ENCODE results near the gene SEMA6D.

SEMA6D gene

DNA sequence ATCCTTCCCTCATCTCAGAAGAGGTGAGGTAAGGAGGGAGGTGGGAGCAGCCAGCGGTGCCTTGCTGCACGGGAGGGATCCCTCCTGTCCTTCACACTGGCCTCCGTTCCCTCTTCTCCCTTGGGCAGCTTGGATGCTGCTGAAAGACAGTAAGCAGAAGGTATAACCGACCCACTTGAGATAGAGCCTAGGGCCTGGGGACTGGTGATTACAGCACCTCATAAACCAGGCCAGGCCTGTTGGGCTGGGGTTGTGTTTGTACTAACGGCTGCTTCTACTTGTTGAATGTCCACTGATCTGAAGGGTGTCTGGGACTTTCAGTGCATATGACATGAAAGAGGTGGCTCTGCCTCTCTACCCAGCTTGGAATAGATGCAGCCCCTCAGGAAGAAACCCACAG, 25.0 kb downstream of the SEMA6D start:
- DNase-seq (ENCODE audit: low read depth, low spot score): no peak

DNA sequence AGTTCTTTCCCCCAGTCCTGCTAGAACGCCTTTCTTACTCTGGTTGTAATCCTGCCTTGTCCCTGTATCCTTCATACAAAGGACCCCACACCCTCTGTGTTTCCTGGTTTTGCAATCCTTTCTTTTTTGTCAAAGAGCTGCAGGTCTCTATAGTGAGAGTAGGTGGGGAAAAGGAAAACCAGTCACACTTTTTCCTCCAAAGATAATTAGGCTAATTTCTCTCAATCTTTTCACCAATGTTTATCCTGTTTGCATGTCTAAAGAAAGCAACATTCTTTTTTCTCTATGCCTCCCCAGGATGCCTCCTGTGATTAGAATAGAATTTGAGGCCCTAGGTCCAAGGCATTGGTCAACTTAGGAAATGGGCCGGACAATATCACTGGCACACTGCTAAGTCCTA, 25.4 kb downstream of the SEMA6D start:
- DNase-seq (ENCODE audit: low read depth, low spot score): no peak

DNA sequence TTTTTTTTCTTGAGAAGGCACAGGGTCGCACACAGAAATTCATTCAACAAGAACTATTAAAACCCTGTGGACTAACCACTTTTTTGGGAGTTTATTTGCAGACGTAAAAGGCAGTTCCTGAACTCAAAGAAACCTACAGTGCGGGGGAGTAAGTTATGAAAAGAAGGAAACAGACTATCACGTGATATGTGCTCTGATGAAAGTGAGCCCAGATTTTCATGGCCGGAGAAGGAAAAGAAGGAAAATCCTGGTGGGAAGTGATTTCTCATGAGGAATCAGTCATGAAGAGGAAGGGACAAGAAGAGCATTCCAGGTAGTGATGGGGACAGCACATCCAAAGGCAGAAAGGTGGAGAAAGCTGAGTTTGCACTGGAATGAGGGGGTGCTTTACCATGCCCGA, 26.1 kb downstream of the SEMA6D start:
- DNase-seq (ENCODE audit: low read depth, low spot score): no peak

DNA sequence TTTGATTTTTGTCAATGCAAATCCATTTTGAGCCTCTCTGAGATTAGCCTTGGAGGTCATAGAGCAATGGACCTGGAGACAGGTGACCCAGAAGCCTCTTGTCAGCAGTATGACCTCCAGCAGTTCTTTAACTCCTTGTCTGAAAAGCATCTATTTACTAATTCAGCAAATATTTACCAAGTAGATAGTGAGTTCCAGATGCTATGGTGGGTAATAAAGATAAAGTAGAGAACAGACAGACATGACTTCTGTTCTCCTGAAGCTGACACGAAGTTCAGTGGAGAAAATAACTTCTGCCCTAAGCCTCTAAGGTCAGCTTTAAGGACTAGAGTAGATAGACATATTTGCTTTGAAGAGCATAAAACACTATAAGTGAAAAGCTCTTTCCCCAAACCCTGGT, 26.6 kb downstream of the SEMA6D start:
- DNase-seq (ENCODE audit: low read depth, low spot score): no peak

DNA sequence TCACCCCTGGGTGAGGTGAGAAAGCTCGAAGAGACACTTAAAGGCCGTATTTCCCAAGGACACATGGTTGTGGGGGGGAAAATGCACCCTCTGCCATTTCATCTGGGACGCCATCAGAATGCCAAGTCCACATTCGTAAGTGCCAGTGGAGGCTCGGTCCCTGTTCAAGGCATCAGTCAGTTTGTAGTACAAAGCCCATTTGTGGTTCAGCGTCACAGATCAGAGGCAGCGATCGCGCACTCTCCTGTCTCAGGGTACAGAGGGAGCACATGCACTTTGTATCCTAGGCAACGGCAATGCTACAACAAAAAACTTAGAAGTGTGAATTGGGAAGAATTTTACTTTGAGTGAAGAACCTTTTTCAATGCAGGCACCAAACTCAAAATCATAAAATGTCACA, 27.2 kb downstream of the SEMA6D start:
- no peak for DNase-seq (ENCODE audit: low read depth, low spot score)

DNA sequence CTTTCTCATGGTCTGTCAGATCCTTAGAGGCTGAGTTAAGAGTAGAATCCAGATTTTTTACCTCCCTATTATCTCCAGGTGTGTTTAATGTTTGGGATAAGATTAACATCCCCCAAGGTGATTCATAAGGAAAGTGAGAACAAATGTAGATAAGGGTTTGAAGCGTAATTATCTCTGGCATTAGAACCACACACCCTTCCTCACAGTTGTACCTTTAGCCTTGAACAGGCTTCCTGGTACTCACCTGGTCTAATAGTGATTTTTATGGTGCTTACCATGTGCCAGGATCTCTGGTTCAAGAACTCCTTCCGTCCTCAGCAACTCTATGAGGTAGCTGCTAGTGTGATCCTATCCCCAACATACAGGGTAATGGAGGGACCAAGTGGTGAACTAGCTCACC, 27.7 kb downstream of the SEMA6D start:
- no peak for DNase-seq (ENCODE audit: low read depth, low spot score)

DNA sequence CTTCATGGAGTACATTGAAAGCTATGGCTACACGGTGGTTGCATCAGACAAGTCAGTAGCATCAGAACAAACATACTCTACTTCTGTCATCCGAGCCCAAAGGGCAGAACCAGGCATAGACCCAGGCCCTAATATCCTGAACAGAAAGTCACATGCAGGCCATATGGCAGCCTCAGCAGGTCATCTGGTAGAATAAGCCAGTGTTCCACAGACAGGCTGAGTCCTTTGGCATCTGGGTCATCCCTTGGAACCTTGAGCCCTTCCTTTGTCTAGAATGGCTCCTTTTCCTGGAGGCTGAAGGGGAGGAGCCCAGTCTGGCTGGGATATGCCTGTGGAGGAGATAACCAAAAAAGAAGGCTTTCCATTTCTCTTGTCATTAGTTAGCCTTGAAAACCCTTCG, 29.2 kb downstream of the SEMA6D start:
- DNase-seq (ENCODE audit: low read depth, low spot score): no peak

DNA sequence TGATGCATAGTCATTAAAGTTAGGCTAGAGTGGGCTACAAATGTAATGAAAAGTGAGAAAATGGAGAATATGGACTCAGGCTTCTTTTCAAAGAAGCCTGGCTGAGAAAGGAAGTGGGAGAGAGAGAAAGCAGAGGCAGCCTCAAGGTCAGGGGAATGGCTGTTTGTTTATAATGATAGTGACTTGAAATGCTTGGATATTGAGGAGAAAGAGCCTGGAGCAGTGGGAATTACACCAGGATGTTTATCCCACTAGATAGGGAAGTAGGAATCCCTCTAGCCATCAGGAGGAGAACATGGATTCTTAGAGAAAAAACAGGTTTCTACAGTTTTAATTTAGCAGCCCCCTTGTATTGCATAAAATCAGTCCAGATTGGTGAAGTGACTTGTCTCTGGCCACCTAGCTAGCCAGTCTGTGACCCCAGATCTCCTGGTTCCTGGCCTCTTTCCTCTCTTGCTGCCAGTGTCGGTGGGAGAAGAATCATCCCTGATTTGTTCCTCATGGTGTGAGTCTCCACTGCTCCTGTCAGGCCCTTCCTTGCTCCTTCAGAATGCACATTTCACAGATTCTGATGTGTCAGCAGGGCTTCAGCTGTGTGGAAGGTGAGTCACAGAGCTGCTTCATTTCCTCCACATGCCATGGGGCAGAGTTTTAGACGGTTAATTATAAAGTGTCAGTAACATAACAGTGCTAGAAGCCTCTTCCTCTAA, 32.9 kb downstream of the SEMA6D start:
- peak; percentile 80 for DNase-seq (ENCODE audit: low read depth, low spot score)

DNA sequence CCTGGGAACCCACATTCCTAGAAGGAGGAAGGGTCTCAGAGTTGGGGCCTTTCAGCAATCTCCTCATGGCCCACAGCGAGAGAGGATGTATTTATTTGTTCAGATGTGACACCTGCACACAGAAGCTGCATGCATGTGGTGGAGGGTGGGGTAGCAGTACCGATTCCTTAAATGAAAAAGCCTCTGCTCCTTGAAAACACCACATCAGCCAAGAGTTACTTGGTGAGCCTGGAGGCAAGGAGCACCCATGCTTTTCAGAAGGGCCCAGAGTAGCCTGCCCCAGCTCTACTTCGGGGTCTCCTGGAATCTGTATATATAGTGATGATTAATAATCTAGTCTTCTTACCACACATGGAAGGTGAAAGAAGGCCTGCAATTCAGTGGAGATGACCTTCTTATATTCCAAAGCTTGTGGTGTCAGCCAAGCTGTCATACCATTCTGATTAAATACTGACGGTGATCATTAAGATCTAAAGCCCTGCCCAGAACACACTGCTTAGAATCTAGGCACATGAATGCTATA, 33.5 kb downstream of the SEMA6D start:
- no peak for DNase-seq (ENCODE audit: low read depth, low spot score)

DNA sequence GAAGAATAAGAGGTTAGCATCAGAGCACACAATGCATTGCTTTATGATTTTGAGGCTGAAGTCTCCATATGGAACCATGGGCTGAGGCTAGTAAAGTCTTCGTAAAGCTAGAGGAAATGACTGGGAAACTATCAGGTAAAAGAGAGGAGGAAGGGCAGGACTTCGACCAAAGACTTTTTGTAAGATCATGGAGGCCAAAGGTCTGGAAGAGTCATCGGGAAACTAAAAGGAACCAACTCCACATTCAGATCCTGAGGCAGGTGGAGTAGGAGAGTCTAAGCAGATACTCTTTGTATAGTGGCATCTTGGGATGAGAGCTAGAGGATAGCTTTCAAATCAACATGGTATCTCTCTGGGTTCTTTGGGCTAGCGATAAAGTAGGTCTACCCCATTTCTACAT, 36.3 kb downstream of the SEMA6D start:
- DNase-seq (ENCODE audit: low read depth, low spot score): no peak

DNA sequence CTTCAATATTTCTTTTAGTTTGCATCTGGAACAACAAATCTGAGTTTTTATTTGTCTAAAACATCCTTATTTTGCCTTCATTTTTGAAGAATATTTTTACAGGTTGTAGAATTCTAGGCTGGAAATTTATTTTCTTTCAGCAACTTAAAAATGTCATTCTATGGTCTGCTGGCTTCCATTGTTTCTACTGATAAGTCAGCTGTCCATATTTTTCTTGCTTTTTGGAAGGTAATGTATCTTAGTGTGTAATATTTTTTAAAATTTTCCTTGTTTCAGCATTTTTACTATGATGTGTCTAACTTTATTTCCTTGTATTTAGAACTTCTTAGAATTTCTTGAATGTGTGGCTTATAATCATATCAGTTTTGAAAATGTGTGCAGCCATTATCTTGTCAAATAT, 37.0 kb downstream of the SEMA6D start:
- DNase-seq (ENCODE audit: low read depth, low spot score): no peak

DNA sequence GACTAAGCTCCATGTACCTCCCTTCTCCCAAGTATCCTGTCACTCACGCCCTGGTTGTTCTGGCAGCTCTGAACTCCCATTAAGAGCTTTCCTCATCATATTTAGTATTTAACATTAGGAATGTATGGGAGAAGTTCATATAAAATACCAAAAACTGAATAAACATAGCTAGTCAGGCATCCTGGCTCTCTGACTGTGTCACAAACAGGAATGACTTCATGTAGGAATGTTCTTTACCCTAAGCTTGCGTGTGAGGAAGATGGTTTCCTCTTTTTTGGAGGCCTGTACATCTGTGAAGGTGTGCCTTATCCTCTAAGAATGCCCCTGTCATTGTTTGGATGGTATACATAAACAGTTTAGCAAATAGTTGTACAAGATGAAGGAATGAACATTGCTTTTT, 38.6 kb downstream of the SEMA6D start:
- DNase-seq (ENCODE audit: low read depth, low spot score): no peak

DNA sequence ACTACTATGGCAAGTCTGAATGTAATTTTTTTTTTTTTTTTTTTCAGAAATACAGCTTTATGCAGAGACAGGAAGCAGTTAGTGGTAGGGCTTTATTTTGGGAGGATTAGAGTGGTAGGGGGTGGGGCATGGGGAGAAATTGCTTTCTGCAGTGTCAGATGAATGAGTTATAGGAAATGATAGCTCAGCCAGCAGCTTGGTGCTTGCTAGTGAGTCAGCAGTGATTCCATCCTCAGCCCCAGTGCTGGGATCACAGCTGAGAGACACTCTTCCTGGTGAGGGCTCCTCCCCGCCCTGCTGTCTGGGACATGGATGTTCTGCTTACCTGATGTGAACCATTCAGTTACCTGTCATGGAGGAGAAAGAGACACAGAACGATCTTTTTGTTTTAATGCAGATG, 39.6 kb downstream of the SEMA6D start:
- peak; percentile 59 for DNase-seq (ENCODE audit: low read depth, low spot score)

DNA sequence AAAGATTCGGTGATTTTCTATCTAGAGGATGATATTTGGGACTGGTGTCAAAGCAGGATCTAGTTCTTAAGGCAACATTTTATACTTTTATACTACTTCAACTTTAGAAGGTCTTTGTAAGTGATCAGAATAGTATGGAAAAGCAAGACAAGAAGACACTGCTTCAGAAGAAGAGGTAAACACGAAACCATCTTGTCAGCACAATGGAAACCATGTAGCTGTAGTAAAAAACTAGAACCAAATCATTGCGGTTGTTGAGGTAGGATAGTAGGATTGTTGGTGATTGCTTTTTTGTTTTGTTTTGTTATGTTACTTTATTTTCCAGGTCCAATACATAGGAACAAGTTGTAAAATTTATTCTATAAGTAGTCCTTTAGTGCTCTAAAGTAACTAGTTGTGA, 40.0 kb downstream of the SEMA6D start:
- no peak for DNase-seq (ENCODE audit: low read depth, low spot score)

DNA sequence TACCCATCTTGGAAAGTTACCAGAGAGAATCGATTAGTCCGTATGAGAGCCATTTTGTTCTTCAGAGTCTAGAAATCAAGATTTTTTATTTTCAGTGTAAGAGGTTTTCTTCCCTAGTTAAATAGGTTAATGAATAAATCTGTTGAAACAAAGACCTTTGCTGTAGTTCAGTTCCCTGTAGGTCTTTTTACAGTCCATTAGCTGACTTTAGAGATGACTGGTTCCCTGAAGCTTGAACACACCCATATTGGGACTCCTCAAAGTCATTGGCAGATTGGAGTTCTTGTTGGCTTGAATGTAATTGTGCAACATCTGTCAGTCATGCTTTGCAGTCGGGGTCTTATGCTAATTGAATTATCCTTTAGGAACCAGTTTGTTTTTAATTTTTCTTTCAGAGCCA, 45.3 kb downstream of the SEMA6D start:
- no peak for DNase-seq (ENCODE audit: low read depth, low spot score)

DNA sequence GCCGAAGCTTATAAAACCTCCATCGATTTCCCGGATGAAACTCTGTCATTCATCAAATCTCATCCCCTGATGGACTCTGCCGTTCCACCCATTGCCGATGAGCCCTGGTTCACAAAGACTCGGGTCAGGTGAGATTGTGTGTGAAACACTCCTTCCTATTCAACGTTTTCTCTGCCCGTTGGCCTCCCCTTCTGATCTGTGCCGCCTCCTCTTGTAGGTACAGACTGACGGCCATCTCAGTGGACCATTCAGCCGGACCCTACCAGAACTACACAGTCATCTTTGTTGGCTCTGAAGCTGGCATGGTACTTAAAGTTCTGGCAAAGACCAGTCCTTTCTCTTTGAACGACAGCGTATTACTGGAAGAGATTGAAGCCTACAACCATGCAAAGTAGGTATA, 47.4 kb downstream of the SEMA6D start:
- no peak for DNase-seq (ENCODE audit: low read depth, low spot score)

DNA sequence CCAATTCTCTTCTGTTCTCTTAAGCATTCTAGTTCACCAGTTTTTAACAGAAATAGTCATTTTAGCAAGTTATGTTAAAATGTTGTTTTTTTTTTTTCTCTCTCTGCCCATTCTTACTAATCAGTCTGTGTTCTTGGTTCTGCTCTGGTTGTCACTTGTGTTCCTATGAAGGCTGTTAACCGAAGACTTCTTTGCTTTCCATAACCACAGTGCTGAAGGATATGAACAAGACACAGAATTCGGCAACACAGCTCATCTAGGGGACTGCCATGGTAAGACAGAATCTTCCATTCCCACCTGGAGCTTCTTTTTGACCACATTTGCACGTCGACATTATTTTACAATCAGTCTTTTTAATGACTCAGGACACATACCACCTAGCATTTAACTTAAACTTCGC, 49.1 kb downstream of the SEMA6D start:
- no peak for DNase-seq (ENCODE audit: low read depth, low spot score)

DNA sequence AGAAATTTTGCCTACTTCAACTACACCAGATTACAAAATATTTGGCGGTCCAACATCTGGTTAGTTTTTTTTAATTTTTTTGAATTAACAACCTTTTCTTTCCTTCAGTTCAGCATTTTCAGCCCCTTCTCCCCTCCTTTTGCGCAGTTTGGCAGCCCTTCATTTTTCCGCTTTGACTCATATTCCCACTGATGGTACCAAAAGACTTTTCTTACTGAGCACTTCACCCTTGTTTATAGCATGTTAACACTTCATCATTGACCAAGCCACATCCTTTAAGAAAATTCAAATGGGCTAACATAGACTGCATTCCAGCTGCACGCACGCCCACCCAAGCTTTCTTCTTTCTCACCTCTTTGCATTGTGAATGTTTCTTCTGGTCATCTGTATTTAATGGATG, 49.7 kb downstream of the SEMA6D start:
- DNase-seq (ENCODE audit: low read depth, low spot score): no peak

DNA sequence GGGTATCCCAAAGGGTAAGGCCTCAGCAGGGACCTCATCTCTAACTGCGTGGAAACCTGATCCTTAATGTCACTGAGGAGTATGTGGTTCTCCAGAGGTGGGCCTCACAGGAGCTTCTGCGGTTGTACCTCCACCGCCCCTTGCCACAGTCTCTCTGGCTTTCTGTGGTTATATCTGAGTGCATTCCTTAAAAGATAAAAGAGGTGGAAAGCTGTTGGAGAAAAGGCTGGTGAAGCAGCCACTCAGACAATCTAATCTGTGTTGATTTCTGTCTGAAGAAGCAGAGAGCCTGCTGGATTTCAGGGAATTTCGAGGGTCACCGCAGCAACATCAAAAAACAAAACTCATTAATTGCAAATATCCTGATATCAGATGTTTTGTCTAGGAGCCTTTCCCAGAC, 51.4 kb downstream of the SEMA6D start:
- no peak for DNase-seq (ENCODE audit: low read depth, low spot score)

DNA sequence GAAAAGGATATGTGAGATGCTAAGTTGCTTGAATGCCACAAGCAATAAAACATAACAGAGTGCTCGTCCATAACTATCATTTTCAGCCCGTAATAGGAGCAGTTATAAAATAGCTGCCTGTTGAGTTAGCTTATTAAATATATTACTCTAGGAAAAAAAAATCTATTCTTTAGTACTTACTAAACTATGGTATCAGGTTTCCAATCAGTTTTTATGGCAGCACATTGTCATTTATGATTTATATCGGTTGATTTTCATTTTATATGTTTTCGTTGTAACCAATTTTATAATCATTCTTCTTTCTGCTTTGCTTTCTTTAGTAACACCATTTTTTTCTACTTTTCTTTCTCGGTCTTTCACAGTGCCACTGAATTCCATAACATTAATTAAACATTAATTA, 51.9 kb downstream of the SEMA6D start:
- no peak for DNase-seq (ENCODE audit: low read depth, low spot score)

DNA sequence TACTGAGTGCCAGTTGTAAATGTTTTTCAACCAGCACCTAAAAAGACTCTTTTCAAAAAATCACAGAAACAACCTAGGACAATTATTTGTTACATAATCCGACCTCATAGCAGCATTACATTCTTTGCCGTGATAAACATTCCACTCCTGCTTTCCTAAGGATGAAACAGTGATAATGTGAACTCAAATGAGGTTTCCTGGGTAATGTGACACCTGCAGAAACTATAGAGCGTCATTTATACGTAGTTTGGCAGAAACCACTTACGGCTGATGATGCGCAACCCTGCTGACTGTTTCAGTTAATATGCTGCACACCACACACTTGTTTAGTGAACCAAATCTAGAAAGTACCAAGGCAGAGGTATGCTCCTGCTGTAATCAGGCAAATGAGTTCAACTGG, 55.8 kb downstream of the SEMA6D start:
- DNase-seq (ENCODE audit: low read depth, low spot score): no peak

DNA sequence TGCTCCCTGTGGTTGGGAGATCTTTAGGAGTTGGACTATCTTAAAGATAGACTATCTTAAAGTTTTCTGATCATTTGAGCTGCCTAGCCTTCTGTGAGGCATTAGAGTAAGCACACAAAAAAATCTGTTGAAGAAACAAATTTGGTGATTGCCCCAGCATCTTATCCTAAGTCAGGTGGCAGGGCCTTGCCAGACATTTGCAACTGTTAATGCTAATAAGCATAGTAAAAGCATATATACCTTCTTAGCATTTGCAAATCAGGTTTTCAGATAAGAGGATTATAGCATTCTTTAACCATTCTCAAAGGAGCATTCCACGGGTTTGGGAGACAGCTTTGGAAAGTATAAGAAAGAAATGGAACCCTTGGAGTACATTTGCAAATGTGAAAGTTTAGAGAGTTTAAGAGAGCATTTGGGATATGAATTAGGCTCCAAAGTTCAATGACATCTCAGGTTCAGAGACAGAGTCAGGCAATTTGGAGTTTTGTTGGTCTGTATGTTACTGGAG, 61.0 kb downstream of the SEMA6D start:
- DNase-seq (ENCODE audit: low read depth, low spot score): no peak

DNA sequence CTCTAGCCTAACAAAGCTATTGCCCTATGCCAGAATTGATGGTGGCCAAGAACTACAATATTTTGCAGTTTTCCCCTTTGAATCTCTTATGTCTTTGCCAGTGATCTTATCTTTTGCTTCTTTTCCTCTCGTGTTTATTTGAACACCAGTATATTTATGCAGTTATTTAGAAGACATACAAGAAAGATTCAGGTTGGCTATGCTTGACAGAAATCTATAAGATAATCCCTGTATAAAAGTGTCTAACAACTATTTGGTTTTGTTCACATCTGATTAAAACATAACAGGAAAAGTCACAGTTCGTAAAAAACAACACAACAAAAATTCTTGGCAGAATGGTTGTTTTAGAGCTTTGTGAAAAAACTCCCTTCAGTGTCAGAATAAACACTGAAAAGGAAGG, 63.7 kb downstream of the SEMA6D start:
- no peak for DNase-seq (ENCODE audit: low read depth, low spot score)

DNA sequence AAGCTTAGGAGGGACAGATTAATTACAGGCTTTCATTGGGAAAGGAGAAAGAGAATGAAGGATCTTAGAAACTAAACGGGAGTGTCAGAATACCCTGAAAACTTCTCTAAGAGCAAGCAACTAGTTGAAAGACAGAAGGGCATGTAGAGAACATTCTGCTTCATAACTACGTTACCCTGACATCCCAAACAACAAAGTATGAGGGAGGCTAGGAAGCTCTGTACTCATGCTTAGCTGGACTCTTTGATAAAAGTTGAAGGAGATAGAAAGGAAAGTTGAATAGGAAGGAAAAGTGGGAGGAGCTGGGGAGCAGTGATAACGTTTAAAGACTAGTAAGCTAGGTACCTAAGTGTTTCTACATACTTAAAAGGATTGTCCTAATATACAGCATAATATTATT, 64.2 kb downstream of the SEMA6D start:
- DNase-seq (ENCODE audit: low read depth, low spot score): no peak

Data from astrocyte of the hippocampus (primary cell).